Neutrophil (primary cell): ENCODE measurements around the gene HOXD3.

Experiments
- H3K27ac ChIP-seq: fragments of 200-600 bp; sonication (generic); 2 replicates; pipeline ENCODE4 v1.5.1; 2016; ENCODE audit warnings: mild to moderate bottlenecking, moderate library complexity
- H3K27me3 ChIP-seq: fragments of 200-600 bp; sonication (generic); 2 replicates; pipeline ENCODE4 v1.6.0; 2016; ENCODE audit warnings: mild to moderate bottlenecking
- H3K36me3 ChIP-seq: fragments of 200-600 bp; sonication (generic); 2 replicates; pipeline ENCODE4 v1.5.1; 2017
- H3K4me1 ChIP-seq, 2 experiments: fragments of 200-600 bp in 1 of 2; sonication (generic) in 1 of 2; 1 replicate in 1 of 2; 2 replicates in 1 of 2; pipeline versions ENCODE4 v1.5.1 to v1.6.1; 2013 to 2016; ENCODE audit warnings: low read depth in 1 of 2, low read length in 1 of 2, mild to moderate bottlenecking in 1 of 2, moderate library complexity in 1 of 2; ENCODE audit not compliant: control insufficient read depth in 1 of 2, insufficient read depth in 1 of 2
- H3K4me3 ChIP-seq, 2 experiments: fragments of 200-600 bp in 1 of 2; sonication (generic) in 1 of 2; 1 replicate in 1 of 2; 2 replicates in 1 of 2; pipeline ENCODE4 v1.5.1; 2013 to 2016; ENCODE audit warnings: low read depth in 1 of 2, low read length in 1 of 2, mild to moderate bottlenecking in 1 of 2, moderate library complexity in 1 of 2
- H3K9me3 ChIP-seq: fragments of 200-600 bp; sonication (generic); 2 replicates; pipeline ENCODE4 v1.5.1; 2016
- TF ChIP-seq, protein P1 (sequence below): fragments of 200-600 bp; sonication (generic); IDR thresholded peaks from 2 replicates; pipeline ENCODE4 v1.5.1; 2016; ENCODE audit warnings: antibody characterized with exemption

Gene HOXD3

DNA sequence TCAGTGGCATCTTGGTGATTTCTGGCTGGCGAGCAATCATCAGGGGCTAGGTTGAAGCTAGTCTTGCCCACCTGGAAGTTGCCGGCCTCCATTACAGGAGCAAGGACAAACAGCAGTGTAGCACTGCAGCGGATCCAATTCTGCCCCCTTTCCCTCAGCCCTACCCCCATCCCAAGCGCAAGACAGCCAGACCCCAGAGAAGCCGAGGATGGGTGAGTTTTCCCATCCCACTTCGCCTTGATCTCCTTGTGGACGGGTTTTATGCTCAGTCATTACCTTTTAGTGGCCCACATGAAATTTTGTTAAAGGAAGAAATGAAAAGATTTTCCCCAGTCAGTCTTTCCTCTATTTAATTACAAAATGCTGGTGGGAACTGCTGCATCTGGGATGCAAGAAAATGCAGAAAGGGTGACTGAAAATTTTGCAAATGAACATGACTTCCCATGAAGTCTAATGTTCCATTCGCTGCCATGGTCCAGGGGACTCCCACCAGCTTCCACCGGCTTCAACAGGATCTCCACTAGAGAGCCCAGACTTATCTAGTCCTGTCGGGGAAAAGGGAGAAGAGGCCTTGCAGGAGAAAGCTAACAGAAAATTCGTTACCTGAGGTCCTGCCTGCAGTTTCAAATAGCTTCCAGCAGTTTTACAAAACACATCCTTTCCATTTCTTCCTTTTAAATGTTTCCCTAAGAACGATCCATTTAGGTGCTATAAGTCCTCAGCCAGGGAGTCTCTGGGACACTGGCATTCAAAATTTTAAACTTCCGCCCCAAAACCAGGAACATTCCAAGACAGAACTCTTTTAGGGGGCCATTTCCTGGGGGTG lies 36.5 kb upstream of the HOXD3 start:
- Histone ChIP-seq H3K27ac (no peak overlapping the region), H3K4me3 (no peak overlapping the region), H3K36me3 (no peaks in the 10 kb centered on the region), H3K27me3 (peaks cover 100% of the 10 kb centered on the region), H3K9me3 (no peaks in the 10 kb centered on the region), H3K4me1 (peaks cover 3 to 18% of the 10 kb centered on the region in 2 experiments)
- TF ChIP-seq, protein P1, sequence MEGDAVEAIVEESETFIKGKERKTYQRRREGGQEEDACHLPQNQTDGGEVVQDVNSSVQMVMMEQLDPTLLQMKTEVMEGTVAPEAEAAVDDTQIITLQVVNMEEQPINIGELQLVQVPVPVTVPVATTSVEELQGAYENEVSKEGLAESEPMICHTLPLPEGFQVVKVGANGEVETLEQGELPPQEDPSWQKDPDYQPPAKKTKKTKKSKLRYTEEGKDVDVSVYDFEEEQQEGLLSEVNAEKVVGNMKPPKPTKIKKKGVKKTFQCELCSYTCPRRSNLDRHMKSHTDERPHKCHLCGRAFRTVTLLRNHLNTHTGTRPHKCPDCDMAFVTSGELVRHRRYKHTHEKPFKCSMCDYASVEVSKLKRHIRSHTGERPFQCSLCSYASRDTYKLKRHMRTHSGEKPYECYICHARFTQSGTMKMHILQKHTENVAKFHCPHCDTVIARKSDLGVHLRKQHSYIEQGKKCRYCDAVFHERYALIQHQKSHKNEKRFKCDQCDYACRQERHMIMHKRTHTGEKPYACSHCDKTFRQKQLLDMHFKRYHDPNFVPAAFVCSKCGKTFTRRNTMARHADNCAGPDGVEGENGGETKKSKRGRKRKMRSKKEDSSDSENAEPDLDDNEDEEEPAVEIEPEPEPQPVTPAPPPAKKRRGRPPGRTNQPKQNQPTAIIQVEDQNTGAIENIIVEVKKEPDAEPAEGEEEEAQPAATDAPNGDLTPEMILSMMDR: no peak

DNA sequence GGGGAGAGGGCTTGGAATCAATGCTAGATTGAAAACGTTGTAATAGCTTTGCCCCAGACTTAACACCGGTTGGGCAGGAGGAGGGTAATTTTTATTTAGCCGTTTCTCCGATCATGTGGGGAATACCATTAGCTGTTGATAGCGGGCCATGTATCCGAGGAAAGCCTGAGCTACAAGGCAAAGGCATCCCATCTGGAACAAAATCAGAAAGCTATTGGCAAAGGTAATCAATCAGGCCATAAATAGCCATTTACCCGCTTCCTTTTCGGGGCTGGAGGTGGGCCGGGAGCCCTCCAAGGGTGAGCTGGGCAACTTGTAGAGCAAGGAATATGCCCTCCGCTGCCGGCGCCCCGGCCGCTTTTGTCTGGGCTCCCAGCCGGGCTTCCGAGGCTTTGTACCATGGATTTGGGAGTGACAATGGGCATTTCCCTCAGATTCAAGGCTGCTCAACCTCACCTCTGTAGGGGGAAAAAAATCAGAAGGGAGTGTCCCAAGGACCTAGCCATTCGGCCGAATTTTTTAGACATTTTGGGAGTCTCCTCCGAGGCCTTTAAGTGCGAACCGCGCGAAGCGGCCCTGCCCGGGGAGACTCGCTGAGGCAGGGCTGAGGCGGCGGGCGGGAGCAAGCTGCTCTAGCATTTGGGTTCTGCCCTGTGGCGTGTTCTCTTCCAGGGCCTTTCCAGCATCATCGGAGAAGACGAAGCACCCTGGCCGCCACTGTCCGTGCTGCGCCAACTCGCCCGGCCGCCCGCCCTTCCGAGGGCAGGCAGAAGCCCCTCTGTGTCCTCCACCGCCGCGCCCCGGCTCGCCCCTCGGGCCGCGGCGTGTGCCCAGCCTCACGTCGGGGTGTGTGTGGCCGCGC lies 35.7 kb upstream of the HOXD3 start:
- H3K4me3 ChIP-seq: no peak overlapping the region
- H3K27me3 ChIP-seq: peaks cover 100% of the 10 kb centered on the region
- H3K27ac ChIP-seq: no peak overlapping the region
- peaks cover 3 to 18% of the 10 kb centered on the region in 2 experiments for H3K4me1 ChIP-seq
- TF ChIP-seq, protein P1: no peak
- no peaks in the 10 kb centered on the region for H3K9me3 ChIP-seq
- H3K36me3 ChIP-seq: no peaks in the 10 kb centered on the region

DNA sequence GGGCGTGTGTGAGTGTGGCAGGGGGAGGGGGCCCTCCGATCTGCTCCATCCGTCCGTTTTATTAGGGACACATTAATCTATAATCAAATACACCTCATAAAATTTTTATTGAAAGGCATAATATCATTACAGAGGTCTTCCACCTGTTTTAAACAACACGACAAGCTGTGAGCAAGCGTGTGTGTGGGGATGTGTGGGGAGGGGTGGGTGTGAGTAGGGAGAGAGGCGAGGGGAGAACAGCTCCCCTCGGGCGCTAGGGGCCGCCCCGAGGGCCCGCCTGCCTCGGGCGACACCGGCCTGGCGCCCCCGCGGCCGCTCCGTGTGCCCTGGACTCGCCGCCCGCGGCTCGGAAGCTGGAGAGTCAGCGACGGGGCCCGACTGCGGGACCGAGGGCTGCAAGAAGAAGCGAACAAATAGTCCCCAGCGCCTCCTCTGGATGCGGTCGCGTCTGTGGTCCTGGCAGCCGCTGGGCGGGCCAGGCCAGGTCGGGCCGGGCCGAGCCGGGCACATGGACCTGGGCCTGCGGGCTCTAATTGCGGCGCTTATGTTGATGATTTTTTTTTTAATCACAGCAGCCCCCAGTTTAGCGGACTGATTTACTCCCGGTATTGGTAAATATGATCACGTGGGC lies 34.9 kb upstream of the HOXD3 start:
- Histone ChIP-seq H3K9me3 (no peaks in the 10 kb centered on the region), H3K4me1 (peaks cover 3 to 18% of the 10 kb centered on the region in 2 experiments), H3K27ac (no peak overlapping the region), H3K4me3 (peak overlapping the region; percentile 27 to 34), H3K36me3 (no peaks in the 10 kb centered on the region), H3K27me3 (peaks cover 100% of the 10 kb centered on the region)
- TF ChIP-seq, protein P1: no peak

DNA sequence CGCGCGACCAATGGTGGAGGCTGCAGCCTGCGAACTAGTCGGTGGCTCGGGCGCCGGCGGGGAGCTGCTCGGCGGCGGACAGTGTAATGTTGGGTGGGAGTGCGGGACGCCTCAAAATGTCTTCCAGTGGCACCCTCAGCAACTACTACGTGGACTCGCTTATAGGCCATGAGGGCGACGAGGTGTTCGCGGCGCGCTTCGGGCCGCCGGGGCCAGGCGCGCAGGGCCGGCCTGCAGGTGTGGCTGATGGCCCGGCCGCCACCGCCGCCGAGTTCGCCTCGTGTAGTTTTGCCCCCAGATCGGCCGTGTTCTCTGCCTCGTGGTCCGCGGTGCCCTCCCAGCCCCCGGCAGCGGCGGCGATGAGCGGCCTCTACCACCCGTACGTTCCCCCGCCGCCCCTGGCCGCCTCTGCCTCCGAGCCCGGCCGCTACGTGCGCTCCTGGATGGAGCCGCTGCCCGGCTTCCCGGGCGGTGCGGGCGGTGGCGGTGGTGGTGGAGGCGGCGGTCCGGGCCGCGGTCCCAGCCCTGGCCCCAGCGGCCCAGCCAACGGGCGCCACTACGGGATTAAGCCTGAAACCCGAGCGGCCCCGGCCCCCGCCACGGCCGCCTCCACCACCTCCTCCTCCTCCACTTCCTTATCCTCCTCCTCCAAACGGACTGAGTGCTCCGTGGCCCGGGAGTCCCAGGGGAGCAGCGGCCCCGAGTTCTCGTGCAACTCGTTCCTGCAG lies 34.3 kb upstream of the HOXD3 start, which contains the start of gene HOXD9:
Gene HOXD9 (plus strand): TSS at position 37 of the 728 bp plus-strand sequence. CDS start 50 bp downstream, at position 87.
- peak within 1 kb of the TSS; percentile 27 to 34 for H3K4me3 ChIP-seq
- H3K36me3 ChIP-seq: no peaks in the 10 kb centered on the region
- no peak within 1 kb of the TSS for H3K27ac ChIP-seq
- peaks cover 100% of the 10 kb centered on the region for H3K27me3 ChIP-seq
- TF ChIP-seq, protein P1: no peak
- no peaks in the 10 kb centered on the region for H3K9me3 ChIP-seq
- H3K4me1 ChIP-seq: peaks cover 3 to 18% of the 10 kb centered on the region in 2 experiments
